Neural crest cell (in vitro differentiated cells): Measurements from ENCODE around the gene ATRNL1. TPM values are rescaled to one million over a fixed set of nuclear protein-coding genes. Genes with fewer than 3 reads are reported as not detected.

Source experiments
- DNase-seq: peaks from one replicate; pipeline ENCODE4 v3.0.0; 2021; ENCODE audit warnings: low read depth, mixed read lengths, low spot score
- H3K27ac Mint-ChIP-seq: one replicate; pipeline ENCODE4 v1.8.0; 2021; ENCODE audit warnings: mild to moderate bottlenecking, mixed read lengths; ENCODE audit not compliant: unreplicated experiment
- H3K27me3 Mint-ChIP-seq: 2 replicates; pipeline ENCODE4 v1.8.0; 2021; ENCODE audit warnings: low read depth, mild to moderate bottlenecking, mixed read lengths
- H3K36me3 Mint-ChIP-seq: 2 replicates; pipeline ENCODE4 v1.8.0; 2021; ENCODE audit warnings: low read depth, mild to moderate bottlenecking, mixed read lengths
- H3K4me1 Mint-ChIP-seq: 2 replicates; pipeline ENCODE4 v1.8.0; 2021; ENCODE audit warnings: mixed read lengths
- H3K4me3 Mint-ChIP-seq: one replicate; pipeline ENCODE4 v1.8.0; 2021; ENCODE audit warnings: mild to moderate bottlenecking, mixed read lengths
- H3K9me3 Mint-ChIP-seq: 2 replicates; pipeline ENCODE4 v1.8.0; 2021; ENCODE audit warnings: mixed read lengths
- CTCF ChIP-seq: fragments of 200-600 bp; sonication (generic); conservative IDR thresholded peaks from 2 replicates; pipeline ENCODE4 v1.5.0; 2021; ENCODE audit warnings: antibody characterized with exemption, mild to moderate bottlenecking
- long read RNA-seq: library from polyadenylated mRNA; unstranded; transcript quantifications from one replicate; pipeline ENCODE4 v2.0.0, GENCODE V29; 2020
- total RNA-seq: library from RNA; stranded (reverse); gene quantifications from 2 replicates; pipeline ENCODE4 v1.2.1, GENCODE V29; 2021

ATRNL1 gene
- 44.1 and 46.9 TPM in 2 replicates for total RNA-seq
- long read RNA-seq, partial matches to known transcripts = 1 of 3 reads
- long read RNA-seq, other reads (novel, unspliced or antisense) = 2 of 3 reads

GRCh38 chr10:115093286-115093775, at the start of gene ATRNL1:
ATRNL1 (plus strand) TSS chr10:115093365; CDS start chr10:115093751, 386 bp downstream.
- H3K27me3 Mint-ChIP-seq = peaks cover 7% of the 10 kb centered on the region
- DNase-seq = peak; percentile 56

GRCh38 chr10:115043719-115044118, 49.4 kb upstream of the ATRNL1 start:
- H3K36me3 Mint-ChIP-seq = no peaks in the 10 kb centered on the region
- H3K4me1 Mint-ChIP-seq = no peaks in the 10 kb centered on the region
- H3K27me3 Mint-ChIP-seq = no peaks in the 10 kb centered on the region
- no peak for DNase-seq
- H3K4me3 Mint-ChIP-seq = no peak overlapping the region
- no peak for TF ChIP-seq CTCF
- no peak overlapping the region for H3K27ac Mint-ChIP-seq
- peaks cover 2% of the 10 kb centered on the region for H3K9me3 Mint-ChIP-seq

More at GRCh38 chr10:115093286-115093775, at the start of gene ATRNL1:
- Mint-ChIP-seq H3K27ac (peak within 1 kb of the TSS; percentile 96), H3K36me3 (no peaks in the 10 kb centered on the region), H3K4me1 (peaks cover 38% of the 10 kb centered on the region), H3K9me3 (no peaks in the 10 kb centered on the region), H3K4me3 (peak within 1 kb of the TSS; percentile 99)
- no peak for TF ChIP-seq CTCF

GRCh38 chr10:115044891-115045290, 48.3 kb upstream of the ATRNL1 start:
- Mint-ChIP-seq H3K9me3 (peaks cover 2% of the 10 kb centered on the region), H3K4me3 (no peak overlapping the region), H3K27ac (no peak overlapping the region), H3K36me3 (no peaks in the 10 kb centered on the region), H3K4me1 (no peaks in the 10 kb centered on the region), H3K27me3 (no peaks in the 10 kb centered on the region)
- TF ChIP-seq CTCF = no peak
- DNase-seq = no peak

GRCh38 chr10:115045499-115045898, 47.7 kb upstream of the ATRNL1 start:
- no peak for TF ChIP-seq CTCF
- DNase-seq = no peak
- Mint-ChIP-seq H3K9me3 (peaks cover 2% of the 10 kb centered on the region), H3K4me3 (no peak overlapping the region), H3K36me3 (no peaks in the 10 kb centered on the region), H3K4me1 (peaks cover 5% of the 10 kb centered on the region), H3K27me3 (no peaks in the 10 kb centered on the region), H3K27ac (no peak overlapping the region)

- Mint-ChIP-seq H3K27me3 (no peaks in the 10 kb centered on the region), H3K36me3 (no peaks in the 10 kb centered on the region), H3K27ac (no peak overlapping the region), H3K9me3 (peaks cover 2% of the 10 kb centered on the region), H3K4me1 (peaks cover 11% of the 10 kb centered on the region), H3K4me3 (no peak overlapping the region)
- TF ChIP-seq CTCF = no peak
- DNase-seq = no peak
Observed at GRCh38 chr10:115046686-115047236, 46.4 kb upstream of the ATRNL1 start.
